Stimulated activated naive CD4-positive, alpha-beta T cell treated with Interleukin-2 at 50 U/mL for 16 hours (primary cell): ENCODE measurements around the gene PHF14.
"Not testable (repeated sequence)": the region's sequence is repeated elsewhere in the genome, so short reads cannot be mapped to it uniquely, and the experiment has no call there.

Experiments
- DNase-seq: peaks from one replicate; lab custom pipeline; 2025; lab: John Stamatoyannopoulos, UW

The PHF14 gene

DNA sequence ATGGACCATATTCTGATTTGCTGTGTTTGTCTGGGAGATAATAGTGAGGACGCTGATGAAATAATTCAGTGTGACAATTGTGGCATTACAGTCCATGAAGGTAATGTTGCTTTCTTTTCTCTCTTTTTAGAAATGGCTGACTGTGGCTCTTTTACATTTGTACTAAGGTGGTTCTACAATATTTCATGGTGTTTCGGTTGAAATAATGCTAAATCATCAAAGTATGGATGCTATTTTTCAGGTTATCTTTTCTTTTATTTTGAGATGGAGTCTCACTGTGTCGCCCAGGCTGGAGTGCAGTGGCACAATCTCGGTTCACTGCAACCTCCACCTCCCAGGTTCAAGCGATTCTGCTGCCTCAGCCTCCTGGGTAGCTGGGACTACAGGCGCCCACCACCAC lies 17.1 kb downstream of the PHF14 start:
- DNase-seq, result not testable (repeated sequence)

DNA sequence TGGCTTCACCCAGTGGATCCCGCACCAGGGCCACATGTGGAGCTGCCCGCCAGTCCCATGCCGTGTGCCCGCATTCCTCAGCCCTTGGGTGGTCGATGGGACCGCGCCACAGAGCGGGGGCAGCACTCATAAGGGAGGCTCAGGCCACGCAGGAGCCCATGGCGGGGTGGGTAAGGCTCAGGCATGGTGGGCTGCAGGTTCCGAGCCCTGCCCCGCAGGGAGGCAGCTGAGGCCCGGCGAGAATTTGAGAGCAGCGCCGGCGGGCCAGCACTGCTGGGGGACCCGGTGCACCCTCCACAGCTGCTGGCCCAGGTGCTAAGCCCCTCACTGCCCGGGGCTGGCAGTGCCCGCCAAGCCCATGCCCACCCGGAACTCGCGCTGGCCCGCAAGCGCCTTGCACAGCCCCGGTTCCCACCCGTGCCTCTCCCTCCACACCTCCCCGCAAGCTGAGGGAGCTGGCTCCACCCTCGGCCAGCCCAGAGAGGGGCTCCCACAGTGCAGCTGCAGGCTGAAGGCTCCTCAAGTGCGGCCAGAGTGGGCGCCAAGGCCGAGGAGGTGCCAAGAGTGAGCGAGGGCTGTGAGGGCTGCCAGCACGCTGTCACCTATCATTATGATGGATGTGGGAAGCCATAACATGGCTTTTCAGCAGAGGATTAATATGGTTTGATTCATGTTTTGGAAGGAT lies 22.0 kb downstream of the PHF14 start:
- DNase-seq, result not testable (repeated sequence)

DNA sequence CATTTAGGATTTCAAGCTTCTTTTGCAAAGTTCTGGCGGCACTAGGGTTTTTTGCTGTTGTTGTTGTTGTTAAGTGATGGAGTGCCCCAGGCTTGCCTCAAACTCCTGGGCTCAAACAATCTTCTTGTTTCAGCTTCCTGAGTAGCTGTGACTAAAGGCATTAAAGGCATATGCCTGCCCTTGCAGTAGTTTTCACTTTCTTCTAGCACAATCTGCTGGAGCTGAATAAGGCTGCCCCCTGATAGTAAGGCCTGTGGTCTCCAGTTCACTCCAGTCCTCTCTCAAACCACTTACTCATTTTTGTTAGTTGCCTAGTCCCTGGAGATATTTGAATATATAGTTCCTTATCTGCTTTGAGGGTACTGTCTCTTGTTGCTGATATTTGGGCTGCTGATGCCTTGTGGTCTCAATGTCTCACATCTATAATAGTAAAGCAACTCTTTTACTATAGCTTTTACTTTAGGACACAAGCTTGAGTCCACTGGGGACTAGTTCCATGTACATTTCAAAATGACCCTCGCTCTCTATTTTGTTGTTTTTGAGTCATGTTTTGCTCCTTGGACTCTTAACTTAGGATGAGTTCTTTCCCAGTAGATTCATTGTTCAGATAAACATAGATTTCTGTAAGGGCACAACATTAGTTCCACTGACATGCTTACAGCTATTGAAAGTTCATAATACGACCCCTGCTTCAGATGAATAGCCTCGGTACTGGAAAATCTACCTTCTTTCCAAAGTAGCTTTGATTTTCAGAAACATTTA lies 25.5 kb downstream of the PHF14 start:
- DNase-seq, result no peak

DNA sequence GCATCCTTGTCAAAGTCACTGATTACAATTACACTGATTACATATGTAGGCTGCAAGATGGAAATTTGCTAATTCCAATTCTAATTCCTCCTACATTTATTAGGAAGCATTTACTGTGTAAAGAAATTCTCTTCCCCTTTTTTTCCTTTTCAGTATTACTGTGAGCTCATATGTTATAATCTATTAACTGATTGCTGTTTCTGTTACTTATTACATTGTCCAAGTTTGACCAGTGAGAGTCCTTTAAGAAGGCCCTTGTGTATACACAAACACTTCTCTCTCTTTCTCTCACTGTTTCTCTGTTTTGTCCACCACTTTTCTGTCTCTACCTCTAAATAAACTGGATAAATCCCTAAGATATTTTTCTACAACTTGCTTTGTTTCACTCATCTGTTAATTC lies 31.5 kb downstream of the PHF14 start:
- no peak for DNase-seq

DNA sequence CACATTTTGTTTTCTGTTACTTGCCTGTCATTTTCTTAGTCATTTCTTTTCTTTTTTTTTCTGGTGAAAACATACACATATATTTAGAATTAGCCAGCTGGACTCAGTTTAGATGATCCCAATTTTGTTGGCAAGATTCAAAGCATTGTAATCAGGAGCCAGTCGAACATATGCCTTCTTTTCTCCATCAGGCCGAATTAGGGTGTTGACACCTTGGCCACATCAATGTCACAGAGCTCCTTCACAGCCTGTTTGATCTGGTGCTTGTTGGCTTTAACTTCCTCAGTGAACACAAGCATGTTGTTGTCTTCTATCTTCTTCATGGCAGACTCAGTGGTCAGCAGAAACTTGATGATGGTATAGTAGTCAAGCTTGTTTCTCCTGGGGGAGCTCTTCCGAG lies 32.6 kb downstream of the PHF14 start:
- DNase-seq, result no peak

DNA sequence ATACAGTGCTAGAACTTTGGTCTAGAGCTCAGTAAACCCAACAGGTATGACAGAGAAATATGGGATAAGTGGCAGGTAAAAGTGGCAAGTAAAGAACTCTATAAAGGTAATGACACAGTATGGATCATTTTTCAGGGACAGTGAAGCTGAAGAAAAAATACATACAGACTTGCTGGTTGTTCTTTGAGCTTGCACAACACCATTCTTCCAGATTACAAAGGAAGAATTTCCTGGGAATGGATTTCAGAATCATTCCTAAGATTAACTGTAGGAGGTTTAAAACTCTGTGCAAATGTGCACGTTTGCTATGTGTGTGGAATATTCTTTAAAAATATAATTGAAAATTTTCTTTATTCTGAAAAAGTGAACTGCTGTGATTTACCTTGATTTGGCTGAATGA lies 36.0 kb downstream of the PHF14 start:
- no peak for DNase-seq

DNA sequence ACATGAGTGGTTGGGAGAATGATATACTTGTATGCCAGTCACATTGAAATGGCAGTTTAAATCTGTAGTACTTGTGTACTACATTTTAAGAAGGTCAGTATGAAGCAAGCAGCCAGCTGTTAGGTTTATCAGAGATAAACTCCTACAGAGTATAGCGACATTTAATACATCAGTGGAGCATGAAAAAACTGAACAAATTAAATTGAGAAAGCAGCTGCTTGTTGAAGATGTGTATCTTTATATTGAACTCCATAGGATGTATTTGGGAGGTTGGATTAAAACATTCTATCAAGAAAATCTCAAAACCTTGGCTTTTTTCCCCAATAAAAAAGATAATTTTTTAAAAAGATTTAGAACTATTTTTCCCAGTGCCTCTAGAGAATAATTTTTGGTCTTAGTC lies 47.8 kb downstream of the PHF14 start:
- DNase-seq, result no peak

DNA sequence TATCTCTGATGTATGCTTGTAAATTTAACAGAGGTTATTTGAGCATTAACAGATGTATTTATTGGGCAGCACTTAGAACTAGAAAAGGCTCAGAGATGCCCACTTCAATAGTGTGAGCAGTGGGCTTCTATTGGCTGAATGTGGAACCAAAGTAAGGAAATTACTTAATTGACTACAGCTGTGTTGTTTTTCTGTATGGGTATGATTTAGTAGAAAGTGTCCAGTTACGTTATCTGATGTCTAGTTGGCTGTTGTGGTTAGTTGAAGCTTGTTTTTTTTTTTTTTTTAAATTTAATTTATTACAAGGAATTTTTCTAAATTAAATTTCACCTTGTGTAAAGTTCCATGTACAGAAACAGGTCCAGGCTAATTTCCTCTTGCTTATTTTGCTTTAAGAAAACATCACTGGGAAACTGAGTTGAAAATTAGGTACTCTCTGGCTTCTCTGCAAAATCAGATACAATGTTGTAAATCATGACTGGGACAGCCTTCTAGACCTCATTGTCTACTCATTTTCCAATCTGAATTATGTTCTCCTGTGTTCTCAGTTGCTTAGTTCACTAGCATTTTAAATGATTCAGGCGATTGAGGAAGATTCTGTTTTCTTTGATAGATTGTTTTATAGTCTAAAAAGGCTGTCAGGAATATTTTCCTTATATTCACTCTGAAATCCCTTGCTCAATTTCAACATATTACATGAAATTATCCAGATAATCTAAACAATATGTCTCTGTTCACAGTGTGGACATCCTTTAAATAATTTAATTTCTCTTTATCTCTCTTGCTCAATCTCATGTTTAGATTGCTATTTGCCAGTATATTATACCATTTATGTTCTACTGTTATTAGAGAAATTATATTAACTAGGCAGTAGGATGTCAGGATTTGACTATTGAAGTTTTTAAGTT lies 53.0 kb downstream of the PHF14 start:
- no peak for DNase-seq

DNA sequence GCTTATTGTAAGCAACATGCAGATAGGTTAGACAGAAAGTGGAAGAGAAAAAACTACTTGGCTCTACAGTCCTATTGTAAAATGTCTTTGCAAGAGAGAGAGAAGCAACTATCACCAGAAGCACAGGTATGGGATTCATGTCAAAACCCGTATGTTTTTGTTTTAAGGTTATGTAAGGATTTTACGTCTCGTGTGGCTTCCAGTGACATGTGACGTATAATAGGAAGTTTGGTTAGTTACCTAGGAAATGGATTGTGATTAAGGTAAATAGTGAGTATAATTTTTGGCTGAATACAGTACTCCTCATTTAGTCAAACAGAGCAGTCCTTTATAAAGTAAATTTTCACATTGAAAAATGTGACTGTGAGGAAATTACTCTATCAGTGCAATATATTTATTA lies 62.0 kb downstream of the PHF14 start:
- no peak for DNase-seq

DNA sequence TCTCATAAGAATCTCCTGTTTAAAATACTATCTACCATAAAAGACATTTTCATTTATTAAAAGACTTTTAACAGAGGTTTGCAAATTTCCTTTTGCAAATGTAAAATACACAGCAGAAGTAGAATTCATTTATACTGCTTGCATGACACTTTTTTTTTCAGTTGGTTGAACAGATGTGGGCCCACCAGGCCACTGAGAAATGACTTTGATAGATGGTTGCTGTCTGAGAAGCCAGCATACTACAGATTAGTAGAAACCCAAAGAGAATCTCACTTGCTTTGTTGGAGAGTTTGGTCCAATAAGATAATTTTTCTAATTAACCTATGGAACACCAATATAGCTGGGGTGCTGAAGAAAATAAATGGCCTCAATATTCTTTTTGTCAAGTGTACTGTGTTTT lies 66.3 kb downstream of the PHF14 start:
- DNase-seq, result no peak

DNA sequence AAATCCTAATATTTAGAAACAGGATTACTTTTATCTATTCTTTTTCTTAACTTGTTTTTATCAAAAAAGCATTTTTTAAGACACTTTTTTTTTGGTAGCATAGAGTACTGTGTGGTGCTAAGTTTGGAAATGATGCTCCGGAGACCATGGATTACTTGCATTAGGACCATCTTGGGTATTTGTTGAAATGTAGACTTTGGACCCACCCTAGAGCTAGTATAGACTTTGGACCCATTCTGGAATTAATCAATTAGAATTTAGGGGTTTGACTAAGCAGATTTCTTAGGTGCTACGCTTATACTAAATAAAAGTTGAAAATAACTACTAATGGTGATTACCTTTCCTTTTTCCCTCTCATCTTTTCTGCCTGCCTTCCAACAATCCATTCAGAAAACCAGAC lies 80.4 kb downstream of the PHF14 start:
- DNase-seq, result no peak

DNA sequence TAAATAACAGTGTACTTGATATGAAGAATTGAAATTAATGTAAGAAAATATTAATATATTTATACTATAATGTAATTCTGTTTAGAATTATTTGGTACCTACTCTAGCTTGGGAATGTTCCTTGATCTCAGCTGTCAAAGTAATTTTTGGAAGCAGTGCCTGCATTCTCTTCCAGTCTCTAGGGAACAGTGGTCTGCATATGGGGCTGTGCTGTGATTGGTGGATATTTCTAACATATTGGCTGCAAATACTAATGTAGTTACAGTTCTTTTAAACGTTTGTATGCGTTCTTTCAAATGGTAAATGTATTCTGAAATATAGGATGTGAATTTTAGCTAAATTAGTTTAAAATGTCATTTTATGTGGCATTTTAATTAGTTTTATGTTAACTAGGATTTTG lies 87.2 kb downstream of the PHF14 start:
- DNase-seq, result no peak

DNA sequence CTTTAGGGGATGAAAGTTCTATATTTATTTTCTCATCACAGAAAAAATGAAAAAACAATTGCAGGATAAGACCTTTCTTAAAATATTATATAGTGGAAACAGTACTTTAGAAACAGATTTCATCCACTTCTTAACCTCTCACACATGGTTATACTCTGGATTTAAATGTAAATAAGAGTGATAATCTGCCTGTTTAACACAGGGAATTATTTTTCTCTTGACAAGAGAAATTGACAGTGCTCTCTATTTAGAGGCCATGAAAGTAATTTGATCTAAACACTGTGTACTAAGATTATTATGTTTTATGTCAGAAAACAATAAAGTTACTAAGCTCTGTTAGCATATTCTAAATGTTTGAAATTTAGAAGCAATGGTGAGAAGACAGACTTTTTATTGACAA lies 88.4 kb downstream of the PHF14 start:
- DNase-seq, result no peak

DNA sequence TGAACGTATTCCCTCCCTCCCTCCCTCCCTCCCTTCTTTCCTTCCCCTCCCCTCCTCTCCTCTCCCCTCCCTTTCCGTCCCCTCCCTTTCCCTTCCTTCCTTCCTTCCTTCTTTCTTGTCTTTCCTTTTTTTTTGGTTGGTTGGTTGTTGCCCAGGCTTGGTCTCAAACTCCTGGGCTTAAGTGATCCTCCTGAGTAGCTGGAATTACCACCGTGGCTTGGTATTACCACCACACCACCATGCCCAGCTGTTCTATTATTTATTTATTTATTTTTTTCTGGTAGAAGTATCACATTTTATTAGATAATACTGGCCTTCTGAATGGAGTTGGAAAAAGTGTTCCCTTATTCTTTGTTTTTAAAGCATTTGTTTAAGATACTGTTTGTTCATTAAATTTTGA lies 95.9 kb downstream of the PHF14 start:
- DNase-seq, result no peak

DNA sequence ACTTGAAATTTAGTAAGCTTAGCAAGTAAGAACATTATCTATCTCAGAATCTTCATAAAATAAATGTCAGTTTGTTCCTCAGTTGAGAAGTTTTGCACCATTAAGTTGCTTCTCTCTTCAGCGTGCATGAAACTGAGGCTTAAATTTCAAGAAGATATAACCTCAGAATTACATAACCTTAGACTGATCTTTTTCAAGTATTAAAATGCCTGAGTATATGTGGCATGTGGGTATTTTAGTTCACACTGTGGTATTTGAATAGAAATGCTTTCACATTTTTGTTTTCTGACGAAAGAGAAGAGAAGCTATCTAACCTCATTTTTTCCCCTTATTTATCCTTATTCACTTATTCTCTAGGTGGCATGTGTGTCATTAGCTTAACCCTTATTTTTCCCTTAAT lies 104.1 kb downstream of the PHF14 start:
- no peak for DNase-seq

DNA sequence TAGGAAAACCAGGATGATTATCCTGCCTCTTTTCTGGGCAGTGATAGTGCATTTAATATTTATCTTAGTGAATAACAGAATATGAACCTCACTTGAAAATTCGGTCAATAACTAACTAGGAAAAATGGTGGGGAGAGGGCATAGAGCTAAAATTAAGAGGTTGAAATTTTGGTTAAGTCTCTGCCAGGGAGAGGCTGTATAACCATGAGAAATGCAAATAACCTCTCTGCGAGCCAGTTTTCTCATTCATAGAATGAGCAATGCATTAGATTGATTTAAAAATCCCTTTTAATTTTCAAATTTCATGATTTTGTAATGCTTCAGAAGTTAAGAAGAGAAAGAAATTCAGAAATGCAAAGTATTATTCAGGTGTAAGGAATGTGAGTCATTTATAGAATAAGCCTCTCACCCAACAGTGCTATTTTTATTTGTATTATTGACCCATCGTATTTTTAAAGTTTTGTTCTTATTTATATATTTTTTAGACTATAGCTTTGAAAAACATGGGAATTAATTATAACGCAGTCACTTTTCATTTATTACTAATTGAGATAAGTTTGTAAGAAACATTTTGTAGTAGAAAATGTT lies 104.7 kb downstream of the PHF14 start:
- DNase-seq, result no peak

DNA sequence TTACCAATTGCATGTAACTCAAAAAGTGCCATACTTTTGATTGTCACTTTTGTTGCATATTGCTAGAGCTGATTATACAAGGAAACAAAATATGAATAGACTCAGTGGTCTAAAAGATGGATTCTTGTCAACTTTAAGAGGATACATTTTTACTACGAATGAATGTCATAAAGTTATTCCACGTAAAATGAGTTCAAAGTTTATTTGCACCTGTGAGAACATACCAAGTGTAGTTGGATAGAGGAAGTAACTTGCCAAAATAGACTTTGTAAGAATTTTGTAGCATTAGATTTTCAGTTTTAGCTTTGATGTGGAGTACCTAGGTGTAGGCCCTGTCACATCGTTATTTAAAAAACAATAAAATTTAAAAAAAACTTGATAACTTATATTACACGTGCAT lies 106.2 kb downstream of the PHF14 start:
- DNase-seq, result no peak

DNA sequence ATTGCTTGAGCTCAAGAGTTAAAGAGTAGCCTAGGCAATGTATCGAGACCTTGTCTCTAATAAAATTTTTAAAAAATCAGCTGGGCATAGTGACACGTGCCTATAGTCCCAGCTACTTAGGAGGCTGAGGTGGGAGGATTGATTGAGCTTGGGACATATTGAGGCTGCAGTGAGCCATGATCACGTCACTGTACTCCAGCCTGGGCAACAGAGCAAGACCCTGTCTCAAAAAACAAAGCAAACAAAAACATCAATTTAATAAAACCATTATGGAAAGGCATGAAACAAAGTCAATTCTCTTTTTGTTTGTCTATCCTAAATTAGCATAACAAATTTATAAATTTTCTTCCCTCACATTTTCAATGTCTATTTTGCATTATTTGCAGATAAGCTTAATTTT lies 108.4 kb downstream of the PHF14 start:
- no peak for DNase-seq

DNA sequence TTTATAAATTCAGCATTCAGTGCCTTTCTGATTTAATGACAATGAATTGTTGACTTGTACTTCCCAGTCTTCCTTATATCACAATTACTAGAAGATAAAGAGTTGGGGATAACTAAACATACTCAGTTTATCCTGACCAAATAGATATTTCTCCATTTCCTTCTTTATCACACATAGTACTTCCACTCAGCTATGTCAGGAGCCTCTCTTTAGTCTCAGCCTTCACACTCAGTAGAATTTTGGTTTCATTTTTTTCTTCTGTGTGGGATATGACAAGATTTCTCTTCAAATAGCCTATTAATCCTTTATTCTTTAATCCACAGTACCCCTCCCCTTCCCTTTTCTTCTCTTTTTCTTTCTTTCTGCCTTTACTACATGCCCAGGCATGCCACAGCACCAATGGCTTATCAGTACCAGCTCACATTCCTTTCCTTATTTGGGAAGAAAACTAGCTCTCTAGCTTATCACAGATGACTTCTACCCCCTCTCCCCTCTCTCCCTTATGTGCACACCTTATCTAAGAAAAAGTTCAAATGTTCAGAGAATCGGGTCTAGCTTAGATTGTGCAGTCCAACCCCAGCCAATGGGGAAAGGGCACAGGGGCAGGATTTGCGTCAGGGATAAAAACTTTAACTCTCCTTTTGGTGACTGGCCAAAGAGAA lies 109.0 kb downstream of the PHF14 start:
- DNase-seq, result no peak

DNA sequence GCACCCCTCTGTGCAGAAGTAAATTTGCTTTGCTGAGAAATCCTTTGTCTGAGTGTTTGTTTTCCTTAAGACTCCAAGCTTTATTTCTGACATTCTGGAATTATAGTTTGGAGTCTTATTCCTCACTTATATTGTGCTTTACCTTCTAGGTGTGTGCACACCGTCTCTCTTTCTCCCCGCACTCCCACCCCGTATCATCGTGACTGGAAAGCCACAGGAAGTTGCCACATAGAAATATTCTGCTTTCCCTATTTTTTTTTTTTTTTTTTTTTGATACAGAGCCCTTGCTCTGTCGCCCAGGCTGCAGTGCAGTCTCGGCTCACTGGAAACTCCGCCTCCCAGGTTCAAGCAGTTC lies 109.5 kb downstream of the PHF14 start:
- DNase-seq, result no peak

DNA sequence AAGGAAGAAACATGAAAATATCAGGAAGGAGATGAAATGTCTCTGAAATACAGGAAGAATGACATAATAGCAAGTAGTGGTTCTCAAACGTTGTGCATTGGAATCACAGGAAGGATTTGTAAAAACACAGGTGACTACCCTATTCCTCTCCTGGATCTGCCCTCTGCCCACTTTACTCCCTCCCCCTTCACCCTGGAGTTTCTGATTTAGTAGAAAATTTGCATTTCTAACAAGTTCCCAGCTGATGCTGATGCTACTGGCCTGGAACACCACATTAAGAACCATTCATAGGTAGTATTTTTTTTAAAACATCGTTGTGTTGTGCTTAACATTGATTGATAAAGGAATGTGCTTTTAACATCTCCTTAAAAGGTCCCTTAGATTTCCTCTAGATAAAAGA lies 130.9 kb downstream of the PHF14 start:
- DNase-seq, result no peak

DNA sequence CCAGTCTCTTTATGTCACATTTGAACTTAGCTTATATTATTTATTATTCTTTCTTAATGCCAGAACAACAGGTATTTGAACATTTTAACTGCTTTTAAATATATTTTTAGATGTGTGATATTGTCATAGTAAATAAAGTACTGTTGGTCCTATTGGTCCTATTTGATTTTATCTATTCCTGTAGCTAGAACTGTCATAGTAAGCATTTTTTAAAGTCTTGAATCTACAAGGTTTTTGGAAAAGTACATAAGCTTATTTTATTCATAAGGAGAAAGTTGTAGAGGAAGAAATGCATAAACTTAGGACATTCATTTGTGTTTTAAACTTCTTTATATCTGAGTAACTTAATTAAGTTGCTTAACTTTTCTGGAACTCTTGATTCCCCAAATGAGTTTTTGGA lies 136.0 kb downstream of the PHF14 start:
- no peak for DNase-seq
